Nephron progenitor cell (in vitro differentiated cells): ENCODE data around the gene RPS6KA3.

Experiments
- DNase-seq: peaks from one replicate; pipeline ENCODE4 v3.0.0; 2021
- H3K27ac Mint-ChIP-seq: 2 replicates; pipeline ENCODE4 v1.8.0; 2021; ENCODE audit warnings: mild to moderate bottlenecking, moderate library complexity, mixed read lengths
- H3K27me3 Mint-ChIP-seq: 2 replicates; pipeline ENCODE4 v1.8.0; 2021; ENCODE audit warnings: mild to moderate bottlenecking, low read depth, mixed read lengths; ENCODE audit not compliant: poor library complexity
- H3K36me3 Mint-ChIP-seq: 2 replicates; pipeline ENCODE4 v1.8.0; 2021; ENCODE audit warnings: low read depth, mixed read lengths
- H3K4me1 Mint-ChIP-seq: 2 replicates; pipeline ENCODE4 v1.8.0; 2021; ENCODE audit warnings: mixed read lengths
- H3K4me3 Mint-ChIP-seq: 2 replicates; pipeline ENCODE4 v1.8.0; 2021; ENCODE audit warnings: mild to moderate bottlenecking, moderate library complexity, mixed read lengths
- H3K9me3 Mint-ChIP-seq: 2 replicates; pipeline ENCODE4 v1.8.0; 2021; ENCODE audit warnings: mild to moderate bottlenecking, moderate library complexity, mixed read lengths
- CTCF ChIP-seq: fragments of 200-600 bp; sonication (generic); IDR thresholded peaks from 2 replicates; pipeline ENCODE4 v1.5.0; 2021; ENCODE audit warnings: antibody characterized with exemption

The RPS6KA3 gene

DNA sequence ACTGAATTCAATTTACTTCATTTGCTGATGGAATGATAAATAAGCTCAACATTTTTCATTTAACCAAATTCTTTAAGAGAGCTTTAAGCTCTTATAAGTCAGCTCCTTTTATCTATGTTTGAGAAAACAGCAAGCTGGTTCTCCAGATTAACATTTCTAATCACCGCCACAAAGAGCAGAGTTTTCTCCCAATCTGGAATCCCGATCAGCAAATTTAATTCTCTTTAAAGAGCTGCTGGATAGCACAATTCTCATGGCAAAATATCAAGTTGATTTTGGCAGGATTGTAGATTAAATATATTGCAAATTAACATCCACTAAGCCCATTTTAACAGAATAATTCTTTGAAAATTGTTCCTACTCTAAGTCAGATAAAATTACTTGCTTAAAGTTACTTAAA, 48.8 kb downstream of the RPS6KA3 start:
- TF ChIP-seq CTCF, result no peak
- Mint-ChIP-seq H3K27me3 (no peaks in the 10 kb centered on the region), H3K36me3 (peaks cover 13% of the 10 kb centered on the region), H3K9me3 (peaks cover 24% of the 10 kb centered on the region), H3K4me3 (no peak overlapping the region), H3K27ac (no peak overlapping the region), H3K4me1 (peaks cover 6% of the 10 kb centered on the region)
- no peak for DNase-seq

GRCh38 chrX:20217271-20217670, 49.4 kb downstream of the RPS6KA3 start:
- Mint-ChIP-seq H3K4me3 (no peak overlapping the region), H3K4me1 (peaks cover 6% of the 10 kb centered on the region), H3K36me3 (peaks cover 15% of the 10 kb centered on the region), H3K27me3 (no peaks in the 10 kb centered on the region), H3K9me3 (peaks cover 26% of the 10 kb centered on the region), H3K27ac (no peak overlapping the region)
- DNase-seq, result no peak
- no peak for TF ChIP-seq CTCF

- DNase-seq, result no peak
Measured at GRCh38 chrX:20215565-20215964, 51.1 kb downstream of the RPS6KA3 start.

GRCh38 chrX:20212486-20213089, 54.1 kb downstream of the RPS6KA3 start:
- Mint-ChIP-seq H3K36me3 (peaks cover 32% of the 10 kb centered on the region), H3K4me1 (no peaks in the 10 kb centered on the region), H3K4me3 (no peak overlapping the region), H3K27me3 (no peaks in the 10 kb centered on the region), H3K27ac (no peak overlapping the region), H3K9me3 (peaks cover 28% of the 10 kb centered on the region)
- TF ChIP-seq CTCF, result no peak
- no peak for DNase-seq

More at GRCh38 chrX:20215565-20215964, 51.1 kb downstream of the RPS6KA3 start:
- H3K4me3 Mint-ChIP-seq, result no peak overlapping the region
- H3K27me3 Mint-ChIP-seq, result no peaks in the 10 kb centered on the region
- no peak for TF ChIP-seq CTCF
- H3K4me1 Mint-ChIP-seq, result peaks cover 6% of the 10 kb centered on the region
- H3K27ac Mint-ChIP-seq, result no peak overlapping the region
- peaks cover 28% of the 10 kb centered on the region for H3K9me3 Mint-ChIP-seq
- peaks cover 15% of the 10 kb centered on the region for H3K36me3 Mint-ChIP-seq

DNA sequence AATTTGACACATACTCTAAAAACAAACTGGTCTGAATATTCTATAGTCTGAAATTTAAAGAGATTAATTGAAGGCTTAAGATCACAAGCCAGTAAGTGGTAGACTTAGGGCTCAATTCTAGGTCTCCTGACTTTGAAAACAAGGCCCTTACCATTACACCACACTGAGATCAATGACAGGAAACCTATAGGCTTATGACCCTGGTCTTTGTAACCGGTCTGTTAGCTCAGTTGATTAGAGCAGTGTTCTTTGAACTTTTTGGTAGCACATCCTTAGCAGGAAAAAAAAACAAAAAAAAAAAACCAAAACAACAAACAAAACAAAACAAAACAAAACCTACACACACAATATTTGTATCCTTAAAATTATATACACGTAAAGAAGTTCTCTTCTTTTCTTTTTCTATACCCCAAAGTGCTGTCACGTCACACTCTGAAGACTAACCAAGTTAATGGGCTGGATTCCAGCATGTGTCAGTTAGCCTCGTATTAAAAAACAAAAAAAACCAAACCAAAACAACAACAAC, 55.4 kb downstream of the RPS6KA3 start:
- DNase-seq, result no peak
- H3K36me3 Mint-ChIP-seq, result peaks cover 41% of the 10 kb centered on the region
- peaks cover 37% of the 10 kb centered on the region for H3K9me3 Mint-ChIP-seq
- no peak for TF ChIP-seq CTCF
- no peak overlapping the region for H3K27ac Mint-ChIP-seq
- H3K4me1 Mint-ChIP-seq, result no peaks in the 10 kb centered on the region
- no peak overlapping the region for H3K4me3 Mint-ChIP-seq
- no peaks in the 10 kb centered on the region for H3K27me3 Mint-ChIP-seq
